Calu3 (cell line): ENCODE measurements around the gene EHMT1. TPM values are rescaled to one million over a fixed set of nuclear protein-coding genes. Genes with fewer than 3 reads are reported as not detected.

Experiments
- BruUV-seq: library from RNA; stranded (reverse); fragments of 400-500 nt; replicated peaks from 2 replicates; lab custom pipeline; 2021; lab: Mats Ljungman, UMichigan
- CTCF ChIA-PET: fragments of 300-600 bp; sonication (Branson Sonifier 250); formaldehyde crosslinking; loops from one replicate; lab custom pipeline; 2022; ENCODE audit warnings: antibody characterized with exemption; lab: Charles Lee
- DNase-seq: peaks from one replicate; pipeline ENCODE4 v3.0.0; 2022
- H3K27ac Mint-ChIP-seq: one replicate; pipeline ENCODE4 v1.8.0; 2022; ENCODE audit warnings: mixed read lengths; ENCODE audit not compliant: unreplicated experiment
- H3K27me3 Mint-ChIP-seq: one replicate; pipeline ENCODE4 v1.8.0; 2022; ENCODE audit warnings: mixed read lengths; ENCODE audit not compliant: unreplicated experiment
- H3K36me3 Mint-ChIP-seq: one replicate; pipeline ENCODE4 v1.8.0; 2022; ENCODE audit warnings: mild to moderate bottlenecking, moderate library complexity, mixed read lengths; ENCODE audit not compliant: insufficient read depth, unreplicated experiment
- H3K4me1 Mint-ChIP-seq: one replicate; pipeline ENCODE4 v1.8.0; 2022; ENCODE audit warnings: mild to moderate bottlenecking, low read depth, mixed read lengths; ENCODE audit not compliant: unreplicated experiment
- H3K4me3 Mint-ChIP-seq: one replicate; pipeline ENCODE4 v1.8.0; 2022; ENCODE audit warnings: mild to moderate bottlenecking, low read depth, moderate library complexity, mixed read lengths; ENCODE audit not compliant: unreplicated experiment
- H3K9me3 Mint-ChIP-seq: one replicate; pipeline ENCODE4 v1.8.0; 2022; ENCODE audit warnings: low read depth, mixed read lengths; ENCODE audit not compliant: unreplicated experiment
- CTCF ChIP-seq: fragments of 200-600 bp; IDR thresholded peaks from one replicate; pipeline ENCODE4 v1.8.0; 2022; ENCODE audit warnings: antibody characterized with exemption; ENCODE audit not compliant: unreplicated experiment
- intact Hi-C: fragments of 100-400 bp; cut with micrococcal nuclease; formaldehyde crosslinking; loops from one replicate; pipeline ENCODE4 v1.10.0; 2022; ENCODE audit not compliant: unreplicated experiment
- total RNA-seq: library from RNA; stranded (reverse); gene quantifications from 2 replicates; pipeline ENCODE4 v1.2.3, GENCODE V29; 2022

Gene EHMT1
- total RNA-seq, 1 experiment from 2014 or later: 56.0 TPM

- no peak for DNase-seq
- Mint-ChIP-seq H3K9me3 (no peaks in the 10 kb centered on the region), H3K27ac (no peak overlapping the region), H3K36me3 (peaks cover 25% of the 10 kb centered on the region), H3K27me3 (no peaks in the 10 kb centered on the region), H3K4me3 (no peak overlapping the region), H3K4me1 (no peaks in the 10 kb centered on the region)
- BruUV-seq: no TSS peak
- CTCF ChIA-PET: no interaction called here
- TF ChIP-seq CTCF: no peak
- intact Hi-C loops: no loop called here
Measured at GRCh38 chr9:137798142-137798541, 179.3 kb downstream of the EHMT1 start.

GRCh38 chr9:137798901-137799629 lies 180.3 kb downstream of the EHMT1 start:
- no peak overlapping the region for H3K4me3 Mint-ChIP-seq
- intact Hi-C loops: no loop called here
- CTCF ChIA-PET: interaction anchor here (0.6 kb wide), 1 partner anchor 21 kb away, joined by 3 read pairs; no protein-coding TSS in a partner anchor
- H3K36me3 Mint-ChIP-seq: peaks cover 25% of the 10 kb centered on the region
- no TSS peak for BruUV-seq
- no peak overlapping the region for H3K27ac Mint-ChIP-seq
- no peaks in the 10 kb centered on the region for H3K27me3 Mint-ChIP-seq
- no peak for DNase-seq
- TF ChIP-seq CTCF: no peak
- H3K9me3 Mint-ChIP-seq: no peaks in the 10 kb centered on the region
- H3K4me1 Mint-ChIP-seq: no peaks in the 10 kb centered on the region

GRCh38 chr9:137799630-137799983 lies 180.8 kb downstream of the EHMT1 start:
- H3K27me3 Mint-ChIP-seq: no peaks in the 10 kb centered on the region
- H3K36me3 Mint-ChIP-seq: peaks cover 25% of the 10 kb centered on the region
- no peaks in the 10 kb centered on the region for H3K4me1 Mint-ChIP-seq
- TF ChIP-seq CTCF: no peak
- H3K4me3 Mint-ChIP-seq: no peak overlapping the region
- DNase-seq: no peak
- CTCF ChIA-PET: interaction anchor here (0.6 kb wide), 1 partner anchor 20 kb away, joined by 3 read pairs; no protein-coding TSS in a partner anchor
- BruUV-seq: no TSS peak
- H3K27ac Mint-ChIP-seq: no peak overlapping the region
- H3K9me3 Mint-ChIP-seq: no peaks in the 10 kb centered on the region
- intact Hi-C loops: no loop called here

- H3K9me3 Mint-ChIP-seq: no peaks in the 10 kb centered on the region
- H3K36me3 Mint-ChIP-seq: peaks cover 28% of the 10 kb centered on the region
- H3K27me3 Mint-ChIP-seq: no peaks in the 10 kb centered on the region
- H3K4me1 Mint-ChIP-seq: no peaks in the 10 kb centered on the region
- no peak overlapping the region for H3K4me3 Mint-ChIP-seq
- no peak for DNase-seq
- BruUV-seq: no TSS peak
- intact Hi-C loops: no loop called here
- TF ChIP-seq CTCF: no peak
- no peak overlapping the region for H3K27ac Mint-ChIP-seq
- CTCF ChIA-PET: no interaction called here
Measured at GRCh38 chr9:137800196-137801022, 181.6 kb downstream of the EHMT1 start.
